HepG2 (cell line): ENCODE measurements around the gene SCYGR4. TPM values are rescaled to one million over a fixed set of nuclear protein-coding genes. Genes with fewer than 3 reads are reported as not detected.

Source experiments
- DNMT3B ChIP-seq: conservative IDR thresholded peaks from 2 replicates; pipeline ENCODE4 v1.6.1; 2016; ENCODE audit warnings: missing biosample characterization, control low read depth
- EP300 ChIP-seq, 3 experiments: sonication (generic) in 1 of 3; formaldehyde crosslinking in 1 of 3; IDR thresholded peaks; 2 replicates each; pipeline versions ENCODE4 v1.5.1 to v1.6.1; 2011 to 2020; ENCODE audit warnings: low read depth in 2 of 3, low read length in 2 of 3, borderline replicate concordance in 1 of 3, improper control_type of control experiment in 1 of 3, mild to moderate bottlenecking in 1 of 3, missing genetic modification reagents in 1 of 3, moderate library complexity in 1 of 3
- IKZF1 ChIP-seq: fragments of 450-650 bp; IDR thresholded peaks from 2 replicates; pipeline ENCODE4 v1.7.1; 2016
- MED8 ChIP-seq: sonication (generic); formaldehyde crosslinking; IDR thresholded peaks from 2 replicates; pipeline ENCODE4 v1.8.1; 2023; ENCODE audit warnings: mild to moderate bottlenecking, missing genetic modification reagents; ENCODE audit not compliant: insufficient replicate concordance
- NAIF1 ChIP-seq: sonication (generic); formaldehyde crosslinking; IDR thresholded peaks from 2 replicates; pipeline ENCODE4 v1.5.0; 2020; ENCODE audit warnings: mild to moderate bottlenecking, missing genetic modification reagents, borderline replicate concordance
- PRMT3 ChIP-seq: sonication (generic); formaldehyde crosslinking; IDR thresholded peaks from 2 replicates; pipeline ENCODE4 v1.8.1; 2022; ENCODE audit warnings: low read depth, mild to moderate bottlenecking, moderate library complexity, missing genetic modification reagents, borderline replicate concordance
- RELA ChIP-seq: sonication (generic); formaldehyde crosslinking; IDR thresholded peaks from 2 replicates; pipeline ENCODE4 v1.4.0; 2020; ENCODE audit warnings: missing genetic modification reagents
- SP4 ChIP-seq: sonication (generic); formaldehyde crosslinking; IDR thresholded peaks from 2 replicates; pipeline ENCODE4 v1.8.1; 2023; ENCODE audit warnings: mild to moderate bottlenecking, missing genetic modification reagents
- SRSF1 ChIP-seq: fragments of 200-400 bp; formaldehyde crosslinking; optimal IDR thresholded peaks from 2 replicates; pipeline ENCODE3; 2017; ENCODE audit warnings: mild to moderate bottlenecking, low read depth, low read length, moderate library complexity
- TERF1 ChIP-seq: sonication (generic); formaldehyde crosslinking; IDR thresholded peaks from 2 replicates; pipeline ENCODE4 v1.8.0; 2022; ENCODE audit warnings: mild to moderate bottlenecking, missing genetic modification reagents, moderate library complexity
- THAP9 ChIP-seq: sonication (generic); formaldehyde crosslinking; IDR thresholded peaks from 2 replicates; pipeline ENCODE4; 2020; ENCODE audit warnings: missing genetic modification reagents, mild to moderate bottlenecking, borderline replicate concordance
- ZBTB40 ChIP-seq, 2 experiments: fragments of 450-650 bp in 1 of 2; sonication (generic) in 1 of 2; formaldehyde crosslinking in 1 of 2; IDR thresholded peaks; 2 replicates each; pipeline versions ENCODE4 v1.6.1 to v1.8.0; 2016 to 2022; ENCODE audit warnings: antibody characterized with exemption in 1 of 2, mild to moderate bottlenecking in 1 of 2, missing genetic modification reagents in 1 of 2
- ZMAT3 ChIP-seq: sonication (generic); formaldehyde crosslinking; conservative IDR thresholded peaks from 2 replicates; pipeline ENCODE4 v1.7.0; 2021; ENCODE audit warnings: missing genetic modification reagents
- ZNF17 ChIP-seq: sonication (generic); formaldehyde crosslinking; IDR thresholded peaks from 2 replicates; pipeline ENCODE4 v1.5.0; 2020; ENCODE audit warnings: mild to moderate bottlenecking, missing genetic modification reagents
- ZNF552 ChIP-seq: sonication (generic); formaldehyde crosslinking; IDR thresholded peaks from 2 replicates; pipeline ENCODE4 v1.9.0; 2022; ENCODE audit warnings: missing genetic modification reagents, mild to moderate bottlenecking, borderline replicate concordance
- ZNF629 ChIP-seq: sonication (generic); formaldehyde crosslinking; conservative IDR thresholded peaks from 2 replicates; pipeline ENCODE4 v1.5.0; 2020; ENCODE audit warnings: missing genetic modification reagents
- polyA plus RNA-seq, 8 experiments: library from polyadenylated mRNA; depleted of rRNA in 3 of 8; stranded (reverse) in 7 of 8; unstranded in 1 of 8; fragments of >200 nt; fragmentation: Illumina TruSeq in 4 of 8; extraction: Trizol in 4 of 8; gene quantifications; 2 replicates each; pipeline versions ENCODE4 v1.2.1 to v1.2.3, GENCODE V29; 2011 to 2016; ENCODE audit warnings: low read depth in 4 of 8, missing spikeins in 1 of 8, mixed read lengths in 1 of 8; ENCODE audit not compliant: insufficient read depth in 1 of 8
- total RNA-seq, 5 experiments: library from RNA; depleted of rRNA; stranded (reverse); fragments of >200 nt; fragmentation: Illumina TruSeq; extraction: Trizol; gene quantifications; 2 replicates each; pipeline ENCODE4 v1.2.3, GENCODE V29; 2016; ENCODE audit warnings: low read depth in 1 of 5

SCYGR4 gene
- total and polyA plus RNA-seq, 2 of the 13 experiments (the other 11 are each of a cell fraction or from before 2014, with no cell fraction given) = not detected

GRCh38 chr2:227643990-227644551 is 26.8 kb downstream of the SCYGR4 start (continued):
- TF ChIP-seq THAP9 (CRISPR knock-in tag) (no peak), DNMT3B (CRISPR knock-in tag) (no peak), MED8 (CRISPR knock-in tag) (no peak), ZNF17 (CRISPR knock-in tag) (no peak), ZBTB40 (IDR thresholded peaks at IDR 0.05) (no peak), ZBTB40 (CRISPR knock-in tag; IDR thresholded peaks at IDR 0.05) (no peak), ZNF552 (CRISPR knock-in tag) (no peak), NAIF1 (no peak), RELA (CRISPR knock-in tag) (no peak), SP4 (CRISPR knock-in tag) (no peak), IKZF1 (no peak), PRMT3 (CRISPR knock-in tag) (no peak), ZMAT3 (CRISPR knock-in tag) (no peak), ZNF629 (CRISPR knock-in tag) (no peak), SRSF1 (no peak), TERF1 (CRISPR knock-in tag) (no peak), EP300 (IDR thresholded peaks at IDR 0.05; ENCODE audit: low read depth in 2 of 2, low read length in 2 of 2) (peak; percentile 60 to 96; a peak in 3 of 4 replicates), EP300 (CRISPR knock-in tag; IDR thresholded peaks at IDR 0.05; ENCODE audit: borderline replicate concordance) (peak; percentile 92; the same call in 1 of the 2 replicates)
